Endodermal cell (in vitro differentiated cells): ENCODE results near the gene LIPC. TPM values are rescaled to one million over a fixed set of nuclear protein-coding genes. Genes with fewer than 3 reads are reported as not detected.

Experiments used
- DNase-seq: peaks from one replicate; pipeline ENCODE4 v3.0.0-alpha.2; 2017
- H3K27ac ChIP-seq: 2 replicates; pipeline ENCODE4 v1.5.1; 2013; ENCODE audit warnings: mild to moderate bottlenecking, low read depth, low read length, moderate library complexity
- H3K27me3 ChIP-seq: 2 replicates; pipeline ENCODE4 v1.6.1; 2013; ENCODE audit warnings: mild to moderate bottlenecking, low read length, moderate library complexity; ENCODE audit not compliant: insufficient read depth, control insufficient read depth, poor library complexity, severe bottlenecking
- H3K36me3 ChIP-seq: 2 replicates; pipeline ENCODE4 v1.7.0; 2013; ENCODE audit warnings: mild to moderate bottlenecking, low read length, moderate library complexity; ENCODE audit not compliant: control insufficient read depth, insufficient read depth
- H3K4me1 ChIP-seq: one replicate; pipeline ENCODE4 v1.7.0; 2013; ENCODE audit warnings: low read length; ENCODE audit not compliant: control insufficient read depth, insufficient read depth
- H3K4me3 ChIP-seq: 2 replicates; pipeline ENCODE4 v1.5.1; 2013; ENCODE audit warnings: mild to moderate bottlenecking, low read length, moderate library complexity
- H3K9ac ChIP-seq: 2 replicates; pipeline ENCODE4 v1.6.1; 2013; ENCODE audit warnings: mild to moderate bottlenecking, low read length, moderate library complexity; ENCODE audit not compliant: poor library complexity, severe bottlenecking; ENCODE audit errors: extremely low read depth
- H3K9me3 ChIP-seq: 2 replicates; pipeline ENCODE4 v1.6.1; 2013; ENCODE audit warnings: mild to moderate bottlenecking, low read length, moderate library complexity; ENCODE audit not compliant: control insufficient read depth
- H3K27ac Mint-ChIP-seq: 2 replicates; pipeline ENCODE4 v1.8.0; 2020; ENCODE audit warnings: mixed read lengths
- H3K27me3 Mint-ChIP-seq: 2 replicates; pipeline ENCODE4 v1.8.0; 2021; ENCODE audit warnings: mild to moderate bottlenecking, mixed read lengths; ENCODE audit not compliant: insufficient read depth
- H3K36me3 Mint-ChIP-seq: 2 replicates; pipeline ENCODE4 v1.8.0; 2020; ENCODE audit warnings: low read depth, mixed read lengths
- H3K4me1 Mint-ChIP-seq: 2 replicates; pipeline ENCODE4 v1.8.0; 2020; ENCODE audit warnings: mixed read lengths
- H3K4me3 Mint-ChIP-seq: 2 replicates; pipeline ENCODE4 v1.8.0; 2020; ENCODE audit warnings: mild to moderate bottlenecking, moderate library complexity, mixed read lengths
- H3K9me3 Mint-ChIP-seq: 2 replicates; pipeline ENCODE4 v1.8.0; 2020; ENCODE audit warnings: mild to moderate bottlenecking, mixed read lengths
- CTCF ChIP-seq: fragments of 200-600 bp; sonication (generic); conservative IDR thresholded peaks from 2 replicates; pipeline ENCODE4 v1.5.0; 2021; ENCODE audit warnings: antibody characterized with exemption, mild to moderate bottlenecking
- WGBS, 2 experiments: methylation state at CpG; one replicate each; pipeline versions ENCODE4 v1.1.5 to v1.1.7; 2013; ENCODE audit warnings: missing lambda C conversion rate in 2 of 2, mixed read lengths in 1 of 2; ENCODE audit not compliant: insufficient coverage in 1 of 2, insufficient read length in 1 of 2; 5-methylcytosine and 5-hydroxymethylcytosine counted together
- total RNA-seq, 2 donors: library from RNA; stranded (reverse); fragmentation: NEBNext Ultra II Directional in 1 of 2; extraction: Animal tissue kit (Norgen Biotek cat#: 25700) in 1 of 2; gene quantifications; 2 replicates in 1 of 2; 3 replicates in 1 of 2; pipeline ENCODE4 v1.2.1, GENCODE V29; 2021

The LIPC gene
- total RNA-seq, 2 donors from 2014 or later = not detected

GRCh38 chr15:58474741-58475323, 43.0 kb downstream of the LIPC start:
- no peaks in the 10 kb centered on the region for H3K9me3 Mint-ChIP-seq
- no peak for DNase-seq
- Histone ChIP-seq H3K4me3 (no peak overlapping the region), H3K27ac (peak overlapping the region; percentile 26), H3K9me3 (no peaks in the 10 kb centered on the region), H3K27me3 (no peaks in the 10 kb centered on the region), H3K9ac (no peak overlapping the region), H3K36me3 (no peaks in the 10 kb centered on the region), H3K4me1 (peaks cover 3% of the 10 kb centered on the region)
- H3K27ac Mint-ChIP-seq = no peak overlapping the region
- no peak overlapping the region for H3K4me3 Mint-ChIP-seq
- 100% methylated on average over 1 of the region's 1 CpG for WGBS, 2 experiments
- H3K4me1 Mint-ChIP-seq = peaks cover 12% of the 10 kb centered on the region
- no peak for TF ChIP-seq CTCF
- peaks cover 2% of the 10 kb centered on the region for H3K27me3 Mint-ChIP-seq
- no peaks in the 10 kb centered on the region for H3K36me3 Mint-ChIP-seq

- Mint-ChIP-seq H3K9me3 (no peaks in the 10 kb centered on the region), H3K36me3 (no peaks in the 10 kb centered on the region), H3K27me3 (peaks cover 2% of the 10 kb centered on the region), H3K4me1 (peaks cover 9% of the 10 kb centered on the region), H3K27ac (no peak overlapping the region), H3K4me3 (no peak overlapping the region)
- Histone ChIP-seq H3K9ac (no peak overlapping the region), H3K4me1 (peaks cover 3% of the 10 kb centered on the region), H3K4me3 (no peak overlapping the region), H3K27ac (peak overlapping the region; percentile 26), H3K9me3 (no peaks in the 10 kb centered on the region), H3K27me3 (no peaks in the 10 kb centered on the region), H3K36me3 (no peaks in the 10 kb centered on the region)
- no peak for TF ChIP-seq CTCF
- DNase-seq = no peak
- 83 to 94% methylated on average over 7 of the region's 7 CpGs for WGBS, 2 experiments
These were observed 44.1 kb downstream of the LIPC start for GRCh38 chr15:58475573-58476524.

GRCh38 chr15:58476525-58477162, 44.9 kb downstream of the LIPC start:
- WGBS, 2 experiments = 78 to 83% methylated on average over 8 to 10 of the region's 10 CpGs
- no peaks in the 10 kb centered on the region for H3K27me3 ChIP-seq
- Mint-ChIP-seq H3K36me3 (no peaks in the 10 kb centered on the region), H3K4me3 (no peak overlapping the region), H3K9me3 (no peaks in the 10 kb centered on the region), H3K27ac (no peak overlapping the region), H3K4me1 (peaks cover 9% of the 10 kb centered on the region), H3K27me3 (peaks cover 2% of the 10 kb centered on the region)
- DNase-seq = no peak
- H3K4me3 ChIP-seq = no peak overlapping the region
- no peaks in the 10 kb centered on the region for H3K36me3 ChIP-seq
- no peak for TF ChIP-seq CTCF
- no peaks in the 10 kb centered on the region for H3K9me3 ChIP-seq
- no peak overlapping the region for H3K27ac ChIP-seq
- H3K4me1 ChIP-seq = peaks cover 3% of the 10 kb centered on the region
- no peak overlapping the region for H3K9ac ChIP-seq
